WERI-Rb-1 (cell line): ENCODE measurements around the gene DHCR7.
A peak's percentile ranks its signal among the peaks of the same experiment; 100 is the strongest.

ENCODE experiments used
- DNase-seq: peaks from one replicate; pipeline ENCODE4 v3.0.0-alpha.2; 2020
- H3K27ac ChIP-seq: fragments of 250-450 bp; sonication (Bioruptor Pico); 2 replicates; pipeline ENCODE4 v1.5.1; 2020; ENCODE audit warnings: mild to moderate bottlenecking, moderate library complexity
- H3K27me3 ChIP-seq: fragments of 250-450 bp; sonication (Bioruptor Pico); 2 replicates; pipeline ENCODE4 v1.5.1; 2021; ENCODE audit warnings: mild to moderate bottlenecking, low read depth, moderate library complexity; ENCODE audit not compliant: insufficient read depth, severe bottlenecking
- H3K36me3 ChIP-seq: fragments of 250-450 bp; sonication (Bioruptor Pico); 2 replicates; pipeline ENCODE4 v1.5.1; 2020; ENCODE audit warnings: mild to moderate bottlenecking, moderate library complexity
- H3K4me3 ChIP-seq: 2 replicates; pipeline ENCODE4 v1.5.1; 2011; ENCODE audit warnings: low read depth, mild to moderate bottlenecking, control low read depth, low read length
- H3K9me3 ChIP-seq: fragments of 250-450 bp; sonication (Bioruptor Pico); 2 replicates; pipeline ENCODE4 v1.5.1; 2021; ENCODE audit warnings: mild to moderate bottlenecking, moderate library complexity; ENCODE audit not compliant: severe bottlenecking
- CTCF ChIP-seq: IDR thresholded peaks from 2 replicates; pipeline ENCODE4 v1.5.1; 2011; ENCODE audit warnings: low read depth, mild to moderate bottlenecking, control low read depth, inconsistent platforms, low read length

The DHCR7 gene

GRCh38 chr11:71458146-71459070 lies 10.2 kb upstream of the DHCR7 start:
- no peak for TF ChIP-seq CTCF
- no peak for DNase-seq
- no peaks in the 10 kb centered on the region for H3K27me3 ChIP-seq
- no peak overlapping the region for H3K27ac ChIP-seq
- H3K9me3 ChIP-seq: no peaks in the 10 kb centered on the region
- H3K4me3 ChIP-seq: no peak overlapping the region
- peaks cover 42% of the 10 kb centered on the region for H3K36me3 ChIP-seq

GRCh38 chr11:71456831-71457230 lies 8.6 kb upstream of the DHCR7 start:
- Histone ChIP-seq H3K4me3 (no peak overlapping the region), H3K9me3 (no peaks in the 10 kb centered on the region), H3K36me3 (peaks cover 42% of the 10 kb centered on the region), H3K27me3 (no peaks in the 10 kb centered on the region), H3K27ac (no peak overlapping the region)
- DNase-seq: no peak
- TF ChIP-seq CTCF: no peak

- no peak for TF ChIP-seq CTCF
- Histone ChIP-seq H3K27me3 (no peaks in the 10 kb centered on the region), H3K9me3 (no peaks in the 10 kb centered on the region), H3K4me3 (no peak overlapping the region), H3K27ac (no peak overlapping the region), H3K36me3 (peaks cover 42% of the 10 kb centered on the region)
- DNase-seq: no peak
Observed at GRCh38 chr11:71456294-71456693, 8.1 kb upstream of the DHCR7 start.

GRCh38 chr11:71454470-71455113 lies 6.4 kb upstream of the DHCR7 start:
- DNase-seq: no peak
- no peak for TF ChIP-seq CTCF
- no peaks in the 10 kb centered on the region for H3K9me3 ChIP-seq
- no peak overlapping the region for H3K4me3 ChIP-seq
- H3K27ac ChIP-seq: no peak overlapping the region
- peaks cover 31% of the 10 kb centered on the region for H3K36me3 ChIP-seq
- H3K27me3 ChIP-seq: no peaks in the 10 kb centered on the region

GRCh38 chr11:71453918-71454304 lies 5.7 kb upstream of the DHCR7 start:
- peak overlapping the region; percentile 71 for H3K4me3 ChIP-seq
- peaks cover 30% of the 10 kb centered on the region for H3K36me3 ChIP-seq
- H3K27me3 ChIP-seq: no peaks in the 10 kb centered on the region
- no peak overlapping the region for H3K27ac ChIP-seq
- no peaks in the 10 kb centered on the region for H3K9me3 ChIP-seq
- no peak for TF ChIP-seq CTCF
- no peak for DNase-seq
